Thyroid gland (tissue), 4 donors: Measurements from ENCODE around the gene RSU1. TPM values are rescaled to one million over a fixed set of nuclear protein-coding genes. Genes with fewer than 3 reads are reported as not detected.

Experiments used
- DNase-seq, 2 donors: peaks; one replicate each; pipeline ENCODE4 v3.0.0-alpha.2; 2019
- H3K27ac ChIP-seq, 3 donors: fragments of 200-600 bp; sonication (generic); 1 replicate in 2 of 3; 2 replicates in 1 of 3; pipeline ENCODE4 v1.5.1; 2016 to 2019; ENCODE audit warnings: mild to moderate bottlenecking in 1 of 3, moderate library complexity in 1 of 3
- H3K27me3 ChIP-seq: fragments of 200-600 bp; sonication (generic); one replicate; pipeline ENCODE4 v1.5.1; 2019
- H3K36me3 ChIP-seq, 2 donors: fragments of 200-600 bp; sonication (generic); one replicate each; pipeline ENCODE4 v1.5.1; 2016 to 2019
- H3K4me1 ChIP-seq, 2 donors: fragments of 200-600 bp; sonication (generic); one replicate each; pipeline ENCODE4 v1.5.1; 2017 to 2019
- H3K4me3 ChIP-seq, 3 donors: fragments of 200-600 bp; sonication (generic); replicated peaks in 1 of 3; 1 replicate in 2 of 3; 2 replicates in 1 of 3; pipeline ENCODE4 v1.5.1; 2016; ENCODE audit warnings: mild to moderate bottlenecking in 1 of 3
- H3K9me3 ChIP-seq: fragments of 200-600 bp; sonication (generic); one replicate; pipeline ENCODE4 v1.5.1; 2017
- POLR2A ChIP-seq, 2 donors: fragments of 450-650 bp; IDR thresholded peaks; one replicate each; pipeline ENCODE4 v1.6.1; 2017; ENCODE audit warnings: antibody characterized with exemption in 2 of 2, mild to moderate bottlenecking in 2 of 2, moderate library complexity in 1 of 2
- WGBS, 2 donors: methylation state at CpG; one replicate each; pipeline ENCODE4 v1.1.5; 2017; 5-methylcytosine and 5-hydroxymethylcytosine counted together
- intact Hi-C: fragments of 100-400 bp; cut with DNase I; formaldehyde crosslinking; loops from one replicate; pipeline ENCODE4 v1.15.1; 2023
- total RNA-seq, 4 donors: library from RNA; depleted of rRNA; stranded (reverse); fragments of >200 nt; gene quantifications; one replicate each; pipeline ENCODE4 v1.2.3, GENCODE V29; 2016
- TF ChIP-seq, protein P1 (sequence below), 6 experiments: fragments of 200-600 bp in 3 of 6; fragments of 450-650 bp in 3 of 6; sonication (generic) in 3 of 6; IDR thresholded peaks; one replicate each; pipeline ENCODE4 v1.5.1; 2016 to 2019; ENCODE audit warnings: antibody characterized with exemption in 6 of 6, mild to moderate bottlenecking in 2 of 6, inconsistent platforms in 1 of 6, moderate library complexity in 1 of 6

Gene RSU1
- total RNA-seq, 4 donors from 2014 or later: 43.5 to 63.0 (median 50.7) TPM

DNA sequence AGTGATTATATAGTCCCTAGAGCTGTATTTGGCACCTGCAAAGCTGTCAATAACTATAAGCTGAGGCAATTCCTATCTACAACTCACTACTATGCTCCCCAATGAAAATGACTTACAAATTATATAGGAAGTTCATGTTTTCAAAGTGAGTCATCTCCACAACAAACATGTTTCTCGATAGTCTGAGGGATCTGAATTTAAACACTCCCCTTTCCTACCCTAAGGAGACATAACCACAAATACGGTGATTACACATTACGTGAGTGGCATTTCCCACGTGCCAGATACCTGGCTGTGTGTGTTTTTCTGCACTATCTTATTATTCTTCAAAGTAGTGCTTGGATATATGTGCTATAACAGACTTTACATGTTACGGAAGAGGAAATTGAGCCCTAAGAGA lies 173.1 kb downstream of the RSU1 start:
- TF ChIP-seq, protein P1, sequence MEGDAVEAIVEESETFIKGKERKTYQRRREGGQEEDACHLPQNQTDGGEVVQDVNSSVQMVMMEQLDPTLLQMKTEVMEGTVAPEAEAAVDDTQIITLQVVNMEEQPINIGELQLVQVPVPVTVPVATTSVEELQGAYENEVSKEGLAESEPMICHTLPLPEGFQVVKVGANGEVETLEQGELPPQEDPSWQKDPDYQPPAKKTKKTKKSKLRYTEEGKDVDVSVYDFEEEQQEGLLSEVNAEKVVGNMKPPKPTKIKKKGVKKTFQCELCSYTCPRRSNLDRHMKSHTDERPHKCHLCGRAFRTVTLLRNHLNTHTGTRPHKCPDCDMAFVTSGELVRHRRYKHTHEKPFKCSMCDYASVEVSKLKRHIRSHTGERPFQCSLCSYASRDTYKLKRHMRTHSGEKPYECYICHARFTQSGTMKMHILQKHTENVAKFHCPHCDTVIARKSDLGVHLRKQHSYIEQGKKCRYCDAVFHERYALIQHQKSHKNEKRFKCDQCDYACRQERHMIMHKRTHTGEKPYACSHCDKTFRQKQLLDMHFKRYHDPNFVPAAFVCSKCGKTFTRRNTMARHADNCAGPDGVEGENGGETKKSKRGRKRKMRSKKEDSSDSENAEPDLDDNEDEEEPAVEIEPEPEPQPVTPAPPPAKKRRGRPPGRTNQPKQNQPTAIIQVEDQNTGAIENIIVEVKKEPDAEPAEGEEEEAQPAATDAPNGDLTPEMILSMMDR (IDR thresholded peaks at IDR 0.05): no peak
- TF ChIP-seq POLR2A (IDR thresholded peaks at IDR 0.05): no peak
- H3K4me1 ChIP-seq: no peaks in the 10 kb centered on the region
- H3K36me3 ChIP-seq: no peaks in the 10 kb centered on the region
- WGBS, 2 donors: 93 to 94% methylated on average over 5 of the region's 5 CpGs
- no peaks in the 10 kb centered on the region for H3K27me3 ChIP-seq
- no peak overlapping the region for H3K27ac ChIP-seq
- DNase-seq: no peak
- H3K9me3 ChIP-seq: no peaks in the 10 kb centered on the region
- intact Hi-C loops: no loop called here
- H3K4me3 ChIP-seq: no peak overlapping the region

DNA sequence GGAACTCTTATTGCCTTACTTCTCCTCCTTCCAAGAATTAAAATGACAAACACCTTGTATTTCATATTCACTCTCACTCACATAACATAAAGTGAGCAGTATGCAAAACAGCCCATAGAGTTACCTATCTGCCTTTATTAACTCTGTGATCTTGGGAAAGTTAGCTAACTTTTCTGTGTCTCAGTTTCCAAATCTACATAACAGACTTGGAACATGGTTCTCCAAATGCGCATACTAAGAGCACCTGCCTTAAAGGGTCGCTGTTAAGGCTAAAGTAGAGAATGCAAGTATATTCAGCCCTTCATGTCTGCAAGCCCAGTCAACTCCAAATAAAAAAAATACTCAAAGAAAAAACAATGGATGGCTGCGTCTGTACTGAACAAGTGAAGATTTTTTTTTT lies 173.7 kb downstream of the RSU1 start:
- intact Hi-C loops: no loop called here
- WGBS, 2 donors: 86 to 89% methylated on average over 3 of the region's 3 CpGs
- Histone ChIP-seq H3K27me3 (no peaks in the 10 kb centered on the region), H3K9me3 (no peaks in the 10 kb centered on the region), H3K27ac (no peak overlapping the region), H3K36me3 (no peaks in the 10 kb centered on the region), H3K4me3 (no peak overlapping the region), H3K4me1 (no peaks in the 10 kb centered on the region)
- DNase-seq: no peak
- no peak for TF ChIP-seq POLR2A (IDR thresholded peaks at IDR 0.05)
- TF ChIP-seq, protein P1 (IDR thresholded peaks at IDR 0.05): no peak

DNA sequence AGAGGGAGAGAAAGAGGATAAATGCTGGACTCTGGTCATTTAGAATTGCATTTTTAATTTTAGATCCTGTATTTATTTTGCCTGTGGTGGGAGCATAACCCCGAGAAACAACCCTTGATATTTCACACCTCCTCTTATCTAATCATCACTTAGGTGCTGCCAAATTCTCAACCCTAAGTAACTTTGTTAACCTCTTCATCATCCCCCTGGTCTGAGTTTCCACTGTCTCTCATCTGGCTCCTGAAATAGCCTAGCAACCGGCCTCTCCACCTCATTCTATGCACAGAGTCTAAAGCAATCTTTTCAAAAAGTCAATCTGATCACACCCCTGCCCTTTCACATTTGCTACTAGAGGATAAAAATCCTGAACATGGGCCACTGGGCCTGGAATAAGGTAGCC lies 177.1 kb downstream of the RSU1 start:
- TF ChIP-seq, protein P1 (IDR thresholded peaks at IDR 0.05): no peak
- no peak for TF ChIP-seq POLR2A (IDR thresholded peaks at IDR 0.05)
- no peak for DNase-seq
- H3K4me1 ChIP-seq: no peaks in the 10 kb centered on the region
- WGBS, 2 donors: 69 to 82% methylated on average over 2 of the region's 2 CpGs
- H3K9me3 ChIP-seq: no peaks in the 10 kb centered on the region
- no peak overlapping the region for H3K4me3 ChIP-seq
- no peaks in the 10 kb centered on the region for H3K27me3 ChIP-seq
- no peaks in the 10 kb centered on the region for H3K36me3 ChIP-seq
- no peak overlapping the region for H3K27ac ChIP-seq
- intact Hi-C loops: no loop called here

DNA sequence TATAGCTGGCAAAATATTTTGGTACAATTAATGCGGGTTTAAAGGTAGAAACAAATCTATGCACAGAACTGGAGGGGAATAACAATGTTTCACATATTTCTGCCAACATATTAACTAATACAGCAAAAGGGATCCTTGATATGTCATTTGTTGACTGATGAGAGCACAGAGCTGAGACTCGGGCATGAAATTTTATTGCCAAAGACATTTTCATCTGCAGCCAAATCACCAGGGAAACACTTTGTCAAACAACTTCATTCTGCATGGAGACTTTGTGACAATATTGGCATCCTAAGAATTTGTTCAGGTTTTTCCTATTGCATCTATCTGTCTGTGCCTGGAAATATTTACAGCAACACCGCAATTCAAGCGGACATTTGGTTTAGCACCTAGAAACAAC lies 177.8 kb downstream of the RSU1 start:
- no peak for DNase-seq
- no peak for TF ChIP-seq POLR2A (IDR thresholded peaks at IDR 0.05)
- TF ChIP-seq, protein P1 (IDR thresholded peaks at IDR 0.05): no peak
- Histone ChIP-seq H3K9me3 (no peaks in the 10 kb centered on the region), H3K36me3 (no peaks in the 10 kb centered on the region), H3K27me3 (no peaks in the 10 kb centered on the region), H3K27ac (no peak overlapping the region), H3K4me3 (no peak overlapping the region), H3K4me1 (no peaks in the 10 kb centered on the region)
- WGBS, 2 donors: 91 to 92% methylated on average over 4 of the region's 4 CpGs
- intact Hi-C loops: no loop called here

DNA sequence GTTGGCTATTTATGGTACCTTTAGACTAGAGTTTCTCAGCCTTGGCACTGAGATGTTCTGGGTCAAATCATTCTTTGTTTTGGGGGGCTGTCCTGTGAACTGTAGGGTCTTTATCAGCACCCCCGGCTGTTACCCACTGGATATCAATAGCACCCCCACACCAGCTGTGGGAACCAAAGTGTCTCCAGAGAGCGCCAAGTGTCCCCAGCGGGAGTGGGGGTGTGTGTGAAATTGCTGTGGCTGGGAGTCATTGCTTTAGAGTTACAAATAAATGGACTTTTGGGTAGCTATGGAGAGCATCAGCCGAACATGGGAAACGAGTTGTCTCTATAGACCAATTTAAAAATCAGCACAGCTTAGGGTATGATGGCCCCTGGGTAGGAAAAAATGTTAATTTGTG lies 184.2 kb downstream of the RSU1 start:
- 94 to 97% methylated on average over 5 of the region's 5 CpGs for WGBS, 2 donors

More for the DNA sequence above, 184.2 kb downstream of the RSU1 start:
- intact Hi-C loops: no loop called here
- Histone ChIP-seq H3K36me3 (no peaks in the 10 kb centered on the region), H3K9me3 (no peaks in the 10 kb centered on the region), H3K27ac (no peak overlapping the region), H3K4me3 (no peak overlapping the region), H3K4me1 (no peaks in the 10 kb centered on the region), H3K27me3 (no peaks in the 10 kb centered on the region)
- no peak for DNase-seq
- TF ChIP-seq POLR2A (IDR thresholded peaks at IDR 0.05): no peak
- TF ChIP-seq, protein P1 (IDR thresholded peaks at IDR 0.05): no peak
